SIG-M5 treated with dmso at 0.1 percent for 504 hours (cell line): ENCODE measurements around the gene FARS2.

Experiments
- DNase-seq: peaks from one replicate; lab custom pipeline; 2025; ENCODE audit not compliant: unreplicated experiment; lab: John Stamatoyannopoulos, UW

The FARS2 gene

GRCh38 chr6:5746759-5747130 is 485.4 kb downstream of the FARS2 start:
- DNase-seq, result no peak

DNA sequence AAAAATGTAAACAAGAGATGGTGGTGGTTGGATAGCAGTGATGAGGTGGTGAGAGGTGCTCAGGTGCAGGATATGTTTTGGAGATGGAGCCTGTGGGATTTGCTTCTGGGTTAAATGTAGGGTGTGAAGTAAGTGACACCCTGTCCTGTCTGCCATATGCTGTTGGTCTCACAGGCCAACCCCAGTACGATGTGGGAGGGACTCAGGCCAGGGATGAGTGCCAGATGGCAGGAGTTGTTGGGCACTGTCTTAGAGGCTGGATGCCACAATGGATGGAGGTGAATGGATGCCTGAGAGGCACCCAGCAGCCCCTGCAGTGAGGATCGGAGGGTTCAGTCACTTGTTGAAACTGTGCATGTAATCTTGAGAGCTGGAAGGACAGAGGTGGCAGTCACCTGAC is 486.1 kb downstream of the FARS2 start:
- DNase-seq, result no peak

- no peak for DNase-seq
Observed at GRCh38 chr6:5749016-5749650, 487.8 kb downstream of the FARS2 start.

DNA sequence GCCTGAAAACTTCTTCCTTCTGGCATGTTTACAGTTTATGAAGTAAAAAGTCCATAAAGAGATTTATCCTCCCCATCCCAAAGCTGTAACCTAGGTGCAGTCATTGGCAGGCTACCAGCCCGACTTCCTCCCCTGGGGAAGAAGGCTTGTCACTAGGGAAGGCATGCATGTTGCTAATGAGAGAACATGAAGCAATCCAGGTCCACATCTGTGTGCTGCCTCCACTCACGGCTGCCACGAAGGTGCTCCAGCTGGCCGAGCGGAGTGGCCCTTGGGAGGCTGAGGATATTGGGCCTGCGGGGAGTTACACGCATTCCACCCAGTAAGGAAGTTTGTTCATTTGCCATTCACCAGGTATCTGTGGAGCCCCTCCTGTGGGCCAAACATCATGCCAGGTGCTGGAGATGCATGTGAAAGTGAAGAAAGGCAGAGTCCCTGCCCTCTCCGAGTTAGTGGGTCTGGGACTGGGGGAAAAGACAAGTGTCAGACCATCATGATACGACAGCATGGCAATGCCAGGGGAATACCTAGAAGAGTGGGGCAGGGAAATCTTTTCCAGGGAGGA is 488.4 kb downstream of the FARS2 start:
- DNase-seq, result no peak

DNA sequence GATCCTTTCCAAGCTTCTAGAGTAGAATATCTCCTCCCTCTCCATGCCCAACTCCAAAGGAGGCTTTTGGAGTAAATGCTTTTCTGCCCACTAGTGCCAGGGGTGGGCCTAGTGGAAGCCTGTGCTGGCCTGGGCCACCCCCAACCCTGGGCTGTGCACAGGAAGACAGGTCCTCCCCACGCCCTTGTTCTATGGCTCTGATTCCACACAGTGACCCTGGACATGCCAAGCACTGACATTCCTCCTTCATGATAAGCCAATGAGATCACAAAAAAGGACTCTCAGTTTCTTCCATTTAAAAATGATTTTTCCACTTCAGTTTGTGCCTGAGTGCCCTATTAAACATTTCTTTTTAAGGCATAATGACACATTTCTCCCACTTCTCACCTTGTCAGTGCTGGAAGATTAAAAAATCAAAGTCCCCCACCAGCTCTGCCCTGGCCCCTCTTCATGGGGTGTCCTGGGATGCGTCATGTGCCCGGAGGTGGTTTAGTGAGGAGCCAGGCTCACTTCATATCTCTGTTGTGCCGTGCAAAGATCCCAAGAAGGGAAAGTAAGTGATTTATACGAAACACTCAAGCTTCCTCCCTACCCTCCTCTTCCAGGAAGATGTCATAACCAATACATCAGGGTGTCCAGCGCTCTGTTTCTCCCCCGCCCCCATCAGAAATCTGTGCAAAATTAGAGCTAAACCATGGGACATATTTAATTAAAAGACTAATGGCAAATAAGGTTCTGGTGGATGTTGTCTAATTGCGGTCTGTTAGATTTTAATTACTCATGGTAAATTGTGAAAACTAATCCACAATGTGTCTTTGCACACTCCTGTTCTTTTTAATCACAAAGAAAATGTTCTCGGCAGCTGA is 490.4 kb downstream of the FARS2 start:
- DNase-seq, result no peak

DNA sequence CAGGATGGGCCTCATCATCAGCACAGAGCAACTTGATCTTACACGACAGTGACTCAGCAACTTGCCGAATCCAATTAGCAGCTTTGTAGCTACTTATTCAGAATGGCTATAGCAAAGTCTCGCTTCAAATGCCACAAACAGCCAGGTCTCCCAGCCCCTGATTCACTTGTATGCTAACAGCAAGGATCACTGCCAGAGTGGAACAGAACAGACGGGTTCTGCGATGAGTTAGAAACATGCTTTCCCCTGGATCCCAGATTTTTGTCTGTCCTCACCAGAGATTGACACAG is 491.0 kb downstream of the FARS2 start:
- DNase-seq, result no peak

DNA sequence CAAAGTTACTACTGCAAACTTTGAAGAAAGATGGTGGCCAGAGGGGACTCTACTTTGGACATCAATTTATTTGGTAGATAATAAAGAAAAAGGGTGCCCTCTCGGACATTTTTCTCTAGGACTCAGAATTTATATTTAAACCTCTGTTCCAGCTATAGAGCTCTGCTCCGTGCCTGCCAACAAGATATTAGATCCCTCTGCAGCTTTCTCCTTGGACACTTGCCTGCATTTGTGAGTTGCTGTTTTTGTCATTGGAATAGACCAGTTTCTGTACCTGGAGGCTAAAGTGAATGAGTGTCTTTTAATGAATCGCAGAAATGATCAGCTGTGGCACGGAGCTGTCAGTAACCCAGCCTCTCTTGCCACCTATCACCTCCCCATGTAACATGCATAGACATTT is 491.9 kb downstream of the FARS2 start:
- DNase-seq, result no peak

GRCh38 chr6:5754904-5755303 is 493.6 kb downstream of the FARS2 start:
- no peak for DNase-seq

DNA sequence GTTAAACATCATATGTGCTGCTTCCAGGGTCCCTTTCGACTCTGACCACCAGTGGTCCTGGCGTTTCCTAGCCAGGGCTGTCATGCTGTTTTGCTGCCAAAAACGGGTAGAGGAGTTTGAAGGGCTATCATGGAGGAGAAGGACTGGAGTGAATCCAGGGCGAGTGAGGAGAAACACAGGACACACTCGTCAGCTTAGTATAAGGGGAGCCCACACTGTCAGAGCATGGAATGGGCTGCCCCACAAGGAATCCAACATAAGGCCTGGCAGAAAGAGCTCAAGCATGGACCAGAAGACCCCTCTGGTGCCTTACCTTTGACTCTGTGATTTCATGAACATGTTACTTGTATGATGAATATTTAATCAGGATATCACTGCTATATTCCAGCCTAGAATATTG is 498.3 kb downstream of the FARS2 start:
- DNase-seq, result no peak

- no peak for DNase-seq
Observed at GRCh38 chr6:5761370-5761769, 500.1 kb downstream of the FARS2 start.

GRCh38 chr6:5762561-5762968 is 501.3 kb downstream of the FARS2 start:
- DNase-seq, result no peak

DNA sequence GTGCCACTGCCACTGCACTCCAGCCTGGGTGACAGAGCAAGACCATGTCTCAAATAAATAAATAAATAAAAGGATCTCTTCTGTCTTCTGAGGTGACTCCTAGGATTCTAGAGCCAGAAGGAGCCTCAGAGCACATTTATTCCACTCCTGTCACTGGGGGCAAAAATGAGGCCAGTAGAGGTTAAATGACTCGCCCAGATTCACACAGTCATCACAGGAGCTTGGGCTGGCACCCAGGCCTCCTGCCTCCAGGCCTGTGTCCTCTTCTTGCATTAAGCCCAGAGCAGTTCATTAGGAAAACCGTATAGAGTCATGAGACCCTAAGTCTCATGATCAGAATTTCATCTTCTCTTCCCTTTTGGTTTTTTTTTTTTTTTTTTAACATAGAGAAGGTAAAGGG is 502.1 kb downstream of the FARS2 start:
- no peak for DNase-seq

DNA sequence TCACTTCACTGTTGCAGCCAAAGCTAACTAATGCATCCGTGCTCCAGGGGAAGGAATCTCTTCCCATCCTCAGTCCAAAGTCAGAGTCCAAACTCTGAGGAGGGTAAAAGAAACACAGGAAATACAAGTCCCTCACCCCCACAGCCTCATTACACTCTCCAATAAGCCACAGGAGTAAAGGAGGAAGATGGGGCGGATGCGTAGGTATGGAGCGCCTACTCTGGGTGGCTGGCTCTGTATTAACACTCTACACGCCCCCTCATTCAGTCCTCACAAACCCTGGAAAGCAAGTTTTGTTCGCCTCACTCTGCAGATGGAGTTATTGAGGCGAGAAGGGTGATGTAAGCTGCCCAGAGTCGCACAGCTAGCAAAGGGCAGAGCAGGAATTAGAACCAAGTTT is 502.6 kb downstream of the FARS2 start:
- no peak for DNase-seq

DNA sequence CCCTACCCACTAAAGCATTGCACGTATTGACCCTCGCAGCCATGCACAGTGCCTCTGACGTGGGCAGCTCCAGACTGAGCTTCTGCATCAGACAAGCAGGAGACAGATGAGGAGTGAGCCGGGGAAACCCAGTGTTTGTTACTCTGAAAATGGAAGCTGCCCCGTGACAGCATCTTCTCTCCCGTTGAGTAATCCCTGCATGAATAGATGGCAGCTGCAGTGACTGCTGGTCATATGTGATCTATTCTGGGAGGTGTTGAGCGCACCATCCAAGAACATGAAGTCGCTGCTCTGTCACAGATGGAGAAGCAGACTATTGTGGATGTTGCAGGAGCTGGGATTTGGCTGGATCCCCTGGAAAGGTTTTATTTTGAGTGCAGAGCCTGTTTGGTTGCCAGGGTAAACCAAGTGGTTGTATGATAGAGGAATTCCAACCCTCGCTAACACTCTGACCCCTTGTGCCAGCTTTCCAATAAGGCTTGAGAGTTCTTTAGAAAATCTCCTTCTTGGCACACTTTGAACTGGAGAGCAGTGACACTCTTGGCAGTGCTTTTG is 503.2 kb downstream of the FARS2 start:
- DNase-seq, result no peak

- no peak for DNase-seq
Observed at GRCh38 chr6:5765141-5765760, 503.9 kb downstream of the FARS2 start.

- DNase-seq, result peak; percentile 6
Observed at GRCh38 chr6:5766260-5766659, 504.9 kb downstream of the FARS2 start.

- no peak for DNase-seq
Observed at GRCh38 chr6:5767471-5767870, 506.2 kb downstream of the FARS2 start.

- DNase-seq, result no peak
Observed at GRCh38 chr6:5771211-5771610, 509.9 kb downstream of the FARS2 start.

DNA sequence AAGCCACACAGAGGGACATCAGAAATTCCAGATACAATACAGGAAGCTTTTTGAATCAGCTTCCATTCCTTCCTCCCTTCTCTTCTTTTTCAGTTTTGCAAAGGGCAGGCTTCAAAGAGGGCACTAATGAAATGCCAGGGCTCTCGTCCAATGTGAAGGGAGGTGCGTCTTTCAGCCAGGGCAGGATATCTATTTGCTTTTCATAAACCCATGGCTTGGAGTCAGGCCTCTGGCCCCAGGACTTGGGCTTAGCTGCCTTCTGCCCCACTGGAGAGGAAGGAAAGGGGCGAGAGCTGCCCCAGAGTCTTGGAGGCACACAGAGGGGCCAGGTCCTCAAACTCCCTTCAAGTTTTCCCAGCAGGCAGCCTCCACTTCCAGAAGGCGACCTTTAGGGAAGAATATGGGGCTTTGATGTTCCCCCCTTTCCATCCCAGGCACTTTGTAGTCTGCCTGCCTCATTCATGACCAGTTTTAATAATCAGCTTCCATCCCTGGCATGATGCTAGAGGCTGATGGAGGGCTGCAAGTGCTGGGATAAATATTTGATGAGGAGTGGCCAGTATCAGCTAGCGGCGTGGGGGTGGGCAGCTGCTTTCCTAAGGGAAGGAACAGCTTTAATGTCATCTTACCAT is 510.6 kb downstream of the FARS2 start:
- DNase-seq, result no peak

DNA sequence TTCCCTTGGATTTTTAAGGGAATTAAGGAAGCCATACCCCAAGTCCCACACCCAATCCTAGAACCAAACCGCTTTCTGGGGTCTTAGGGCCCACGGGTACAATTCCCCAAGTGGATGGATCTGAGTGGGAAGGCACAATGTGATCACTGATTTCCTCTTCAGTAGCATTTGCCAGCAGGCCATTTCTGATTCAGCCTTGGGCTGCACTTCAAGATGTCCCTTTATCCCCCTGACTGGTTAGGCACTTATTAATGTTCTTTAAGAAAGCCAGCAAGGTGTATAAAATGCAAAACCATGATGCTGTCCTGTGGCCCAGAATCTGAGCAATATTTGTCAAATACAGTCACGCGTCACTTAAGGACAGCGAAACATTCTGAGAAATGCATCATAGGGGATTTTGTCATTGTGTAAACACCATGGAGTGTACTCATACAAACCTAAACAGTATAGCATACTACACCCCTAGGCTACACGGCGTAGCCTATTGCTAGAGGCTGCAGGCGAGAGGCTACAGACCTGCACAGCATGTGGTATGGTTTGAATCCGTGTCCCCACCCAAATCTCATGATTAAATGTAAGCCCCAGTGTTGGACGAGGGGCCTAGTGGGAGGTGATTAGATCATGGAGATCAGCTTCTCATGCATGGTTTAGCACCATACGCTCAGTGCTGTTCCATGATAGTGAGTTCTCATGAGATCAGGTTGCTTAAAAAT is 511.3 kb downstream of the FARS2 start:
- no peak for DNase-seq

DNA sequence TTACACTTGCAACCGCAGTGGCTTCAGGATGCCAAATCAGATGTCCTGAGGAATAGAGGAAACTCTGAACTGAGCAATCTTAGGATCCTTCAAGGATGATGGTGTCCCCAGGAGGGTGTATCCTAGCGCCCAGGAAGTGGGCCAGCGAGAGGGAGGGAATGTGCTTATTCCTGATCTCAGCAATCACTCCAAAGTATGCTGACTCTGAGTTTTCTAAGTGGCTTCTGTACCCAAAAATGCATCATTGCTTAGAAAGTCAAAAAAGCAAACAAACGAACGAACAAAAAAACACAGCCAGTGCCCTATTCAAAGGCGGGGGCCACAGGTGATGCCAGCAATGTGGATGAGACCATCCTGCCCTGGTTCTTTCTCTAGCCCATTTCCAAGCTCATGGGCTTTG is 514.8 kb downstream of the FARS2 start:
- no peak for DNase-seq
